Prostate gland (tissue), 2 donors: Measurements from ENCODE around the gene RAX2. TPM values are rescaled to one million over a fixed set of nuclear protein-coding genes. Genes with fewer than 3 reads are reported as not detected.

Experiments
- DNase-seq: peaks from one replicate; pipeline ENCODE4 v3.0.0-alpha.2; 2019; ENCODE audit warnings: low spot score
- H3K27ac ChIP-seq, 2 donors: fragments of 200-600 bp; sonication (generic); 2 replicates each; pipeline ENCODE4 v1.5.1; 2017 to 2019
- H3K27me3 ChIP-seq: fragments of 200-600 bp; sonication (generic); replicated peaks from 2 replicates; pipeline ENCODE4 v1.5.1; 2019; ENCODE audit not compliant: insufficient read depth
- H3K36me3 ChIP-seq, 2 donors: fragments of 200-600 bp; sonication (generic); 1 replicate in 1 of 2; 2 replicates in 1 of 2; pipeline versions ENCODE4 v1.5.1 to v1.8.1; 2017 to 2019
- H3K4me1 ChIP-seq: fragments of 200-600 bp; sonication (generic); replicated peaks from 2 replicates; pipeline ENCODE4 v1.5.1; 2019
- H3K4me3 ChIP-seq, 2 donors: fragments of 200-600 bp; sonication (generic); 2 replicates each; pipeline ENCODE4 v1.5.1; 2017 to 2019
- H3K9me3 ChIP-seq: fragments of 200-600 bp; sonication (generic); 2 replicates; pipeline ENCODE4 v1.5.1; 2017
- CTCF ChIP-seq, 4 experiments: fragments of 200-600 bp in 2 of 4; fragments of 450-650 bp in 2 of 4; sonication (generic) in 2 of 4; IDR thresholded peaks; 1 replicate in 3 of 4; 2 replicates in 1 of 4; pipeline ENCODE4 v1.5.1; 2016 to 2019; ENCODE audit warnings: antibody characterized with exemption in 4 of 4, mild to moderate bottlenecking in 2 of 4, moderate library complexity in 2 of 4
- POLR2A ChIP-seq: fragments of 450-650 bp; IDR thresholded peaks from one replicate; pipeline ENCODE4 v1.6.1; 2016; ENCODE audit warnings: antibody characterized with exemption, mild to moderate bottlenecking
- POLR2AphosphoS5 ChIP-seq: sonication (generic); formaldehyde crosslinking; IDR thresholded peaks from one replicate; pipeline ENCODE4 v1.6.1; 2017; ENCODE audit warnings: antibody characterized with exemption
- WGBS: methylation state at CpG from one replicate; pipeline ENCODE4 v1.1.5; 2018; 5-methylcytosine and 5-hydroxymethylcytosine counted together
- intact Hi-C: fragments of 100-400 bp; cut with DNase I; formaldehyde crosslinking; loops from one replicate; pipeline ENCODE4 v1.14.2; 2022
- total RNA-seq, 2 donors: library from RNA; depleted of rRNA; stranded (reverse); fragments of >200 nt; gene quantifications; one replicate each; pipeline ENCODE4 v1.1.0, GENCODE V29; 2016

RAX2 gene
- total RNA-seq, 2 donors from 2014 or later, result not detected

DNA sequence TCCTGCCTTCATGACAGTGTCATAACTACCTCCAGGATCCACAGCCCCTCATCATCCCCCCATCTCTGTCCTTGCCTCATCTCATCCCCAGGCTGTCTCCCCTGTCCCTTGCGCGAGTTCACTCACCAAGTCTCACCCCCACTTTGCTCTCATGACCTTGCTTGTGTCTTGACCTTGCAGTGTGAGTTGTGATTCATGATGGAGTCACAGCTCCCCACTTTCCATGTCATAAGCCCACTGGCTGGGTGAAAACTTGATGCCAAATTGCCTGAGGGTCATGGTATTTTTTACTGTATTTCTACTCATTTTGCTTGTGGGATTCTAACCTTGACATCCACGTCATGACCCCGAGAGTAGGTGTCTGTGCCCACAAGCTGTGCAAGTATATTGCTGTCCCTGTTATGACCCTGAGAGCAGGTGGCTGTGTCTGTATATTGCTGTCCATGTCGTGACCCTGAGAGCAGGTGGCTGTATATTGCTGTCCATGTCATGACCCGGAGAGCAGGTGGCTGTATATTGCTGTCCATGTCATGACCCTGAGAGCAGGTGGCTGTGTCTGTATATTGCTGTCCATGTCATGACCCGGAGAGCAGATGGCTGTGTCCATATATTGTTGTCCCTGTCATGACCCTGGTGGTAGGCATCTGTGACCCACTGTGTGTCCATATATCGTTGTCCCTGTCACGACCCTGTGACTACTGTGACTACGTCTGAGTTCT, 34.4 kb downstream of the RAX2 start:
- DNase-seq, result no peak
- H3K36me3 ChIP-seq, result no peaks in the 10 kb centered on the region
- H3K9me3 ChIP-seq, result no peaks in the 10 kb centered on the region
- H3K27me3 ChIP-seq, result no peaks in the 10 kb centered on the region
- no peak overlapping the region for H3K27ac ChIP-seq
- no peak for TF ChIP-seq CTCF (IDR thresholded peaks at IDR 0.05)
- no peak for TF ChIP-seq POLR2A
- no peak for TF ChIP-seq POLR2AphosphoS5
- intact Hi-C loops, result no loop called here
- 91% methylated on average over 10 of the region's 10 CpGs for WGBS
- H3K4me3 ChIP-seq, result no peak overlapping the region
- no peaks in the 10 kb centered on the region for H3K4me1 ChIP-seq

GRCh38 chr19:3736106-3736724, 35.8 kb downstream of the RAX2 start:
- no peak overlapping the region for H3K4me3 ChIP-seq
- no peaks in the 10 kb centered on the region for H3K4me1 ChIP-seq
- TF ChIP-seq CTCF (IDR thresholded peaks at IDR 0.05), result no peak
- no peak for TF ChIP-seq POLR2A
- no peak for TF ChIP-seq POLR2AphosphoS5
- no peaks in the 10 kb centered on the region for H3K36me3 ChIP-seq
- no peaks in the 10 kb centered on the region for H3K27me3 ChIP-seq
- H3K9me3 ChIP-seq, result no peaks in the 10 kb centered on the region
- DNase-seq, result no peak
- intact Hi-C loops, result no loop called here
- 89% methylated on average over 21 of the region's 21 CpGs for WGBS
- no peak overlapping the region for H3K27ac ChIP-seq

GRCh38 chr19:3734310-3734600, 37.8 kb downstream of the RAX2 start:
- DNase-seq, result no peak
- intact Hi-C loops, result no loop called here
- H3K27me3 ChIP-seq, result no peaks in the 10 kb centered on the region
- TF ChIP-seq POLR2AphosphoS5 (no peak), CTCF (IDR thresholded peaks at IDR 0.05) (no peak), POLR2A (no peak)
- no peaks in the 10 kb centered on the region for H3K36me3 ChIP-seq
- no peak overlapping the region for H3K27ac ChIP-seq
- no peak overlapping the region for H3K4me3 ChIP-seq
- WGBS, result 88% methylated on average over 14 of the region's 14 CpGs
- H3K4me1 ChIP-seq, result no peaks in the 10 kb centered on the region
- H3K9me3 ChIP-seq, result no peaks in the 10 kb centered on the region

GRCh38 chr19:3733549-3734309, 38.3 kb downstream of the RAX2 start:
- no peak for DNase-seq
- TF ChIP-seq POLR2AphosphoS5, result no peak
- no peak for TF ChIP-seq POLR2A
- TF ChIP-seq CTCF (IDR thresholded peaks at IDR 0.05), result no peak
- WGBS, result 82% methylated on average over 20 of the region's 20 CpGs
- Histone ChIP-seq H3K4me3 (no peak overlapping the region), H3K9me3 (no peaks in the 10 kb centered on the region), H3K27me3 (no peaks in the 10 kb centered on the region), H3K36me3 (no peaks in the 10 kb centered on the region), H3K4me1 (no peaks in the 10 kb centered on the region), H3K27ac (no peak overlapping the region)
- intact Hi-C loops, result no loop called here
